Measurements from ENCODE around the gene CAMK2A.

- TF ChIP-seq, protein P1, sequence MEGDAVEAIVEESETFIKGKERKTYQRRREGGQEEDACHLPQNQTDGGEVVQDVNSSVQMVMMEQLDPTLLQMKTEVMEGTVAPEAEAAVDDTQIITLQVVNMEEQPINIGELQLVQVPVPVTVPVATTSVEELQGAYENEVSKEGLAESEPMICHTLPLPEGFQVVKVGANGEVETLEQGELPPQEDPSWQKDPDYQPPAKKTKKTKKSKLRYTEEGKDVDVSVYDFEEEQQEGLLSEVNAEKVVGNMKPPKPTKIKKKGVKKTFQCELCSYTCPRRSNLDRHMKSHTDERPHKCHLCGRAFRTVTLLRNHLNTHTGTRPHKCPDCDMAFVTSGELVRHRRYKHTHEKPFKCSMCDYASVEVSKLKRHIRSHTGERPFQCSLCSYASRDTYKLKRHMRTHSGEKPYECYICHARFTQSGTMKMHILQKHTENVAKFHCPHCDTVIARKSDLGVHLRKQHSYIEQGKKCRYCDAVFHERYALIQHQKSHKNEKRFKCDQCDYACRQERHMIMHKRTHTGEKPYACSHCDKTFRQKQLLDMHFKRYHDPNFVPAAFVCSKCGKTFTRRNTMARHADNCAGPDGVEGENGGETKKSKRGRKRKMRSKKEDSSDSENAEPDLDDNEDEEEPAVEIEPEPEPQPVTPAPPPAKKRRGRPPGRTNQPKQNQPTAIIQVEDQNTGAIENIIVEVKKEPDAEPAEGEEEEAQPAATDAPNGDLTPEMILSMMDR (IDR thresholded peaks at IDR 0.05 in 4 of 5, conservative IDR thresholded peaks at IDR 0.05 in 1 of 5) = no peak
- TF ChIP-seq POLR2A (IDR thresholded peaks at IDR 0.05) = no peak
Measured at GRCh38 chr5:150262502-150262901, 27.1 kb downstream of the CAMK2A start.

All from gastrocnemius medialis (tissue), 4 donors.